Measurements from ENCODE around the gene SLC45A1. TPM values are rescaled to one million over a fixed set of nuclear protein-coding genes. Genes with fewer than 3 reads are reported as not detected.

The SLC45A1 gene
- total and polyA plus RNA-seq, 9 of the 15 experiments (the other 6 are each of a cell fraction or from before 2014, with no cell fraction given): not detected

DNA sequence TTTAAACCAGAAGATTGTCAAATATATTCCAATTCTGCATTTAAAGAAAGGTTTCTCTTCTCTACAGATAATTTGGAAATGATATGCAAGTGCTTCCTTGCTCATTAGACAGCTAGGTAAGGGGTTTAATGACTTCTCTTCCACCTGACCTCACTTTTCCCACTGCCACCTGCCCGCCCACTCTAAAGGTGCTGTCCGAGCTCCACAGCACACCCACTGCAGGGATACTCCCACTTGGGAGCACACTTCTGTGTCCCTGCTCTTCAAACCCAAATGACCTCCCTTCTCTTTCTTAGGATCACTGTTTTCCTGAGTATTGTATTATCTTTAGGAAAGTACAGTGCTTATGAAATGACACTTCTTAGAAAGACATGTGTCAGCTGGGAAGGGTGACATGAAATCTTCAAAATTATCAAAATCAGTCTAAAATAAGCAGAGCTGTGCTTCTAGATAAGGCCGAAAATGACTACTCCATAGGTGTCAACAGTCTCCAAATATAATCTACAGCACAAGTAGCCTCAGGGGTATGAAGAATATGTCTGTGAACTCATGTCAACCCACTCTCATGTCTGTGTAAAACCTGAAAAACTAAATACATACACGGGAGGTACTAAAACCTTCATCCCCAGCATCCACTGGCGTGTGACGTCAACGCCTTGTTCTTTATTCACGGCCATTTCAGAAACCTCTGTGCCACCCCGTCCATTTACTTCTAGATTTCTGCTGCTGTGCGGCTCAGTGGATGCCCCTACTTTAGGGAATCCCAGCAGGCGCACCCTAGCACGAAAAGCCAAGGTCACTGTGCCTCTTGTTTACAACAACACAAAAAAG lies 71.0 kb downstream of the SLC45A1 start (continued):
- TF ChIP-seq, protein P1, sequence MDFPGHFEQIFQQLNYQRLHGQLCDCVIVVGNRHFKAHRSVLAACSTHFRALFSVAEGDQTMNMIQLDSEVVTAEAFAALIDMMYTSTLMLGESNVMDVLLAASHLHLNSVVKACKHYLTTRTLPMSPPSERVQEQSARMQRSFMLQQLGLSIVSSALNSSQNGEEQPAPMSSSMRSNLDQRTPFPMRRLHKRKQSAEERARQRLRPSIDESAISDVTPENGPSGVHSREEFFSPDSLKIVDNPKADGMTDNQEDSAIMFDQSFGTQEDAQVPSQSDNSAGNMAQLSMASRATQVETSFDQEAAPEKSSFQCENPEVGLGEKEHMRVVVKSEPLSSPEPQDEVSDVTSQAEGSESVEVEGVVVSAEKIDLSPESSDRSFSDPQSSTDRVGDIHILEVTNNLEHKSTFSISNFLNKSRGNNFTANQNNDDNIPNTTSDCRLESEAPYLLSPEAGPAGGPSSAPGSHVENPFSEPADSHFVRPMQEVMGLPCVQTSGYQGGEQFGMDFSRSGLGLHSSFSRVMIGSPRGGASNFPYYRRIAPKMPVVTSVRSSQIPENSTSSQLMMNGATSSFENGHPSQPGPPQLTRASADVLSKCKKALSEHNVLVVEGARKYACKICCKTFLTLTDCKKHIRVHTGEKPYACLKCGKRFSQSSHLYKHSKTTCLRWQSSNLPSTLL (IDR thresholded peaks at IDR 0.05): no peak
- no peak for TF ChIP-seq RBBP5 (IDR thresholded peaks at IDR 0.05; ENCODE audit: borderline replicate concordance, insufficient read depth, low read length, poor library complexity, severe bottlenecking)
- no peak for TF ChIP-seq RBM25 (IDR thresholded peaks at IDR 0.05; ENCODE audit: low read depth, low read length, severe bottlenecking)
- TF ChIP-seq PML (IDR thresholded peaks at IDR 0.05; ENCODE audit: low read length): peak; percentile 73; the same call in 1 of the 2 replicates
- TF ChIP-seq PHF20 (IDR thresholded peaks at IDR 0.05; ENCODE audit: partially characterized antibody): no peak
- TF ChIP-seq CHD4 (IDR thresholded peaks at IDR 0.05; ENCODE audit: insufficient read depth, insufficient replicate concordance, low read depth, low read length, poor library complexity, severe bottlenecking): no peak
- TF ChIP-seq FOXA3 (CRISPR knock-in tag; conservative IDR thresholded peaks at IDR 0.05 in 1 of 2, IDR thresholded peaks at IDR 0.05 in 1 of 2): peak in 1 of 2 experiments; percentile 57; a peak in 1 of 4 replicates
- no peak for TF ChIP-seq ZNF551 (CRISPR knock-in tag; IDR thresholded peaks at IDR 0.05)
- TF ChIP-seq SOX6 (IDR thresholded peaks at IDR 0.05): peak; percentile 89
- TF ChIP-seq KLF6 (CRISPR knock-in tag; IDR thresholded peaks at IDR 0.05; ENCODE audit: borderline replicate concordance): no peak
- TF ChIP-seq HSF4 (CRISPR knock-in tag; IDR thresholded peaks at IDR 0.05; ENCODE audit: borderline replicate concordance): no peak
- TF ChIP-seq GTF2F1 (IDR thresholded peaks at IDR 0.05; ENCODE audit: low read depth, low read length): no peak
- peak; percentile 46; the same call in 1 of the 2 replicates for TF ChIP-seq LCOR (CRISPR knock-in tag; IDR thresholded peaks at IDR 0.05)
- TF ChIP-seq, protein P2, sequence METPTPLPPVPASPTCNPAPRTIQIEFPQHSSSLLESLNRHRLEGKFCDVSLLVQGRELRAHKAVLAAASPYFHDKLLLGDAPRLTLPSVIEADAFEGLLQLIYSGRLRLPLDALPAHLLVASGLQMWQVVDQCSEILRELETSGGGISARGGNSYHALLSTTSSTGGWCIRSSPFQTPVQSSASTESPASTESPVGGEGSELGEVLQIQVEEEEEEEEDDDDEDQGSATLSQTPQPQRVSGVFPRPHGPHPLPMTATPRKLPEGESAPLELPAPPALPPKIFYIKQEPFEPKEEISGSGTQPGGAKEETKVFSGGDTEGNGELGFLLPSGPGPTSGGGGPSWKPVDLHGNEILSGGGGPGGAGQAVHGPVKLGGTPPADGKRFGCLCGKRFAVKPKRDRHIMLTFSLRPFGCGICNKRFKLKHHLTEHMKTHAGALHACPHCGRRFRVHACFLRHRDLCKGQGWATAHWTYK (CRISPR knock-in tag; IDR thresholded peaks at IDR 0.05): no peak
- TF ChIP-seq IFI16 (CRISPR knock-in tag; IDR thresholded peaks at IDR 0.05): no peak
- TF ChIP-seq ESRRA (IDR thresholded peaks at IDR 0.05; ENCODE audit: borderline replicate concordance, low read depth): no peak
- no peak for TF ChIP-seq HDAC6 (IDR thresholded peaks at IDR 0.05; ENCODE audit: low read depth, low read length)
- TF ChIP-seq TEAD2 (tag; IDR thresholded peaks at IDR 0.05): 0 out of 2 replicates have a peak, but pooled peaks have one; percentile 19
- peak; percentile 70 for TF ChIP-seq EGR1 (conservative IDR thresholded peaks at IDR 0.05)
- TF ChIP-seq, protein P3, sequence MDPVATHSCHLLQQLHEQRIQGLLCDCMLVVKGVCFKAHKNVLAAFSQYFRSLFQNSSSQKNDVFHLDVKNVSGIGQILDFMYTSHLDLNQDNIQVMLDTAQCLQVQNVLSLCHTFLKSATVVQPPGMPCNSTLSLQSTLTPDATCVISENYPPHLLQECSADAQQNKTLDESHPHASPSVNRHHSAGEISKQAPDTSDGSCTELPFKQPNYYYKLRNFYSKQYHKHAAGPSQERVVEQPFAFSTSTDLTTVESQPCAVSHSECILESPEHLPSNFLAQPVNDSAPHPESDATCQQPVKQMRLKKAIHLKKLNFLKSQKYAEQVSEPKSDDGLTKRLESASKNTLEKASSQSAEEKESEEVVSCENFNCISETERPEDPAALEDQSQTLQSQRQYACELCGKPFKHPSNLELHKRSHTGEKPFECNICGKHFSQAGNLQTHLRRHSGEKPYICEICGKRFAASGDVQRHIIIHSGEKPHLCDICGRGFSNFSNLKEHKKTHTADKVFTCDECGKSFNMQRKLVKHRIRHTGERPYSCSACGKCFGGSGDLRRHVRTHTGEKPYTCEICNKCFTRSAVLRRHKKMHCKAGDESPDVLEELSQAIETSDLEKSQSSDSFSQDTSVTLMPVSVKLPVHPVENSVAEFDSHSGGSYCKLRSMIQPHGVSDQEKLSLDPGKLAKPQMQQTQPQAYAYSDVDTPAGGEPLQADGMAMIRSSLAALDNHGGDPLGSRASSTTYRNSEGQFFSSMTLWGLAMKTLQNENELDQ (CRISPR knock-in tag; IDR thresholded peaks at IDR 0.05; ENCODE audit: borderline replicate concordance): no peak
- TF ChIP-seq HLTF (IDR thresholded peaks at IDR 0.05): no peak
- no peak for TF ChIP-seq TRIM28 (IDR thresholded peaks at IDR 0.05)
- TF ChIP-seq PCBP1 (IDR thresholded peaks at IDR 0.05; ENCODE audit: low read depth, low read length, poor library complexity, severe bottlenecking): no peak
- TF ChIP-seq MCM3 (IDR thresholded peaks at IDR 0.05): no peak

Data from K562 (cell line).